Kidney glomerular epithelial cell (primary cell): ENCODE results near the gene ADAM21.
"Not testable (repeated sequence)": the region's sequence is repeated elsewhere in the genome, so short reads cannot be mapped to it uniquely, and the experiment has no call there.

ENCODE experiments used
- DNase-seq: peaks from one replicate; lab custom pipeline; 2025; lab: John Stamatoyannopoulos, UW

The ADAM21 gene

GRCh38 chr14:70477356-70478105, 25.6 kb downstream of the ADAM21 start:
- not testable (repeated sequence) for DNase-seq

- DNase-seq, result no peak
These were observed 37.7 kb downstream of the ADAM21 start for GRCh38 chr14:70489579-70490200.

GRCh38 chr14:70498191-70498590, 46.2 kb downstream of the ADAM21 start:
- no peak for DNase-seq
